Activated naive CD4-positive, alpha-beta T cell treated with anti-CD3 and anti-CD28 coated beads, Interleukin-2, amount 50 U/mL, for 24 hours (primary cell): ENCODE results near the gene SLC28A3.

Source experiments
- H3K27ac Mint-ChIP-seq: one replicate; pipeline ENCODE4 v1.8.0; 2021; ENCODE audit warnings: mild to moderate bottlenecking, mixed read lengths
- H3K27me3 Mint-ChIP-seq: one replicate; pipeline ENCODE4 v1.8.0; 2021; ENCODE audit warnings: mixed read lengths
- H3K36me3 Mint-ChIP-seq: one replicate; pipeline ENCODE4 v1.8.0; 2021; ENCODE audit warnings: mixed read lengths
- H3K4me1 Mint-ChIP-seq: one replicate; pipeline ENCODE4 v1.8.0; 2021; ENCODE audit warnings: mixed read lengths
- H3K4me3 Mint-ChIP-seq: one replicate; pipeline ENCODE4 v1.8.0; 2021; ENCODE audit warnings: mild to moderate bottlenecking, mixed read lengths
- H3K9me3 Mint-ChIP-seq: one replicate; pipeline ENCODE4 v1.8.0; 2021; ENCODE audit warnings: mixed read lengths

SLC28A3 gene

DNA sequence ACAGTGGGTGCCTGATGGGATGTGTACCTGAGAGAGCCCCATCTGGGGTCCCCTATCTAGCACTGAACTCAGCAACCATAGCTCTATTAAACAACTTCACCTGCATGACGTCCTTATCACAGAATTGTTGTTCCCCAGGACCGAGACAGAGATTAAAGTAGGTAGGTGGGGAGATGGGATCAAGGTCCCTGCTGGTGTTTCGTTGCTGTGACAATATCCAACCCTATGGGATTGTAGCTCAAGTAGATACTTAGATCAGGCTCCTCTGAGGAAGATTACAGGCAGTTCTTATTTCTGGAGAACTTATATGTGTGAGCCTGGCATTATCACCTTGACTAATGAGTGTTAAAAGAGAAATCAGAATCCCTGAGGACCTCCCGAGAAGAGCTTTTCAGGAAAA is 84.9 kb downstream of the SLC28A3 start:
- Mint-ChIP-seq H3K4me1 (no peaks in the 10 kb centered on the region), H3K9me3 (no peaks in the 10 kb centered on the region), H3K27ac (no peak overlapping the region), H3K36me3 (no peaks in the 10 kb centered on the region), H3K4me3 (no peak overlapping the region), H3K27me3 (peaks cover 1% of the 10 kb centered on the region)

- Mint-ChIP-seq H3K4me1 (no peaks in the 10 kb centered on the region), H3K27ac (no peak overlapping the region)
These were observed 85.6 kb downstream of the SLC28A3 start for GRCh38 chr9:84254972-84255371.

GRCh38 chr9:84251921-84252320 is 88.6 kb downstream of the SLC28A3 start:
- Mint-ChIP-seq H3K36me3 (no peaks in the 10 kb centered on the region), H3K4me3 (no peak overlapping the region), H3K9me3 (no peaks in the 10 kb centered on the region), H3K27me3 (peaks cover 1% of the 10 kb centered on the region), H3K4me1 (no peaks in the 10 kb centered on the region), H3K27ac (no peak overlapping the region)

More at GRCh38 chr9:84254972-84255371, 85.6 kb downstream of the SLC28A3 start:
- H3K9me3 Mint-ChIP-seq = no peaks in the 10 kb centered on the region
- no peaks in the 10 kb centered on the region for H3K36me3 Mint-ChIP-seq
- H3K27me3 Mint-ChIP-seq = peaks cover 1% of the 10 kb centered on the region
- H3K4me3 Mint-ChIP-seq = no peak overlapping the region

DNA sequence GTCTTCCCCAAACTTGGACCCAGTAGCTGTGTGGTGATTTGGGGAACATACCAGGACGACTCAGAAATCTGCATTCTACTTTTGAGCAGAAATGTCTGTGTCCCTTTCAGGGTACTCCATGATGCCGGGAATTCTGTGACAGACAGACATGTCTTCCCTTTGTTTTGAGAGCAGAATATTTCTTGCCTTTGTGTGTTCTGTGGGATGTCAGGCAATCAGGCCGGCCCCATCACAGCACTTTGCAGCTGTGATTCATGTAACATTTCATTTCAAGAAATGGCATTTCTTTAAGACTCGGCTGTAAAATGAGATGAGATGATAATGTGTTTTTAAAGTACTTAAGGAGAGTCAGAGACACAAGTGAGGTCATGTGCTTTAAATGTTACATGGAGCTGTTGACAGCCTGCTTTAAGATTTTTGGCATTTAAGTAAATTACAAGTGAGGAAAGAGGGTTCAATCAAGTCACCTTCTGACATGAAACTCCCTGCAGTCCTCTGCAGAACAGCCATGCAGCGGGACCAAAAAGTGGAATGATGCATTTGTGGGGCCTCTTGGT is 98.7 kb downstream of the SLC28A3 start:
- Mint-ChIP-seq H3K4me3 (no peak overlapping the region), H3K27me3 (no peaks in the 10 kb centered on the region), H3K4me1 (no peaks in the 10 kb centered on the region), H3K9me3 (no peaks in the 10 kb centered on the region), H3K27ac (no peak overlapping the region), H3K36me3 (no peaks in the 10 kb centered on the region)

- H3K27ac Mint-ChIP-seq = no peak overlapping the region
- H3K4me1 Mint-ChIP-seq = no peaks in the 10 kb centered on the region
- H3K4me3 Mint-ChIP-seq = no peak overlapping the region
- H3K9me3 Mint-ChIP-seq = no peaks in the 10 kb centered on the region
- H3K27me3 Mint-ChIP-seq = peaks cover 6% of the 10 kb centered on the region
- H3K36me3 Mint-ChIP-seq = no peaks in the 10 kb centered on the region
These were observed 101.2 kb downstream of the SLC28A3 start for GRCh38 chr9:84239343-84239742.

DNA sequence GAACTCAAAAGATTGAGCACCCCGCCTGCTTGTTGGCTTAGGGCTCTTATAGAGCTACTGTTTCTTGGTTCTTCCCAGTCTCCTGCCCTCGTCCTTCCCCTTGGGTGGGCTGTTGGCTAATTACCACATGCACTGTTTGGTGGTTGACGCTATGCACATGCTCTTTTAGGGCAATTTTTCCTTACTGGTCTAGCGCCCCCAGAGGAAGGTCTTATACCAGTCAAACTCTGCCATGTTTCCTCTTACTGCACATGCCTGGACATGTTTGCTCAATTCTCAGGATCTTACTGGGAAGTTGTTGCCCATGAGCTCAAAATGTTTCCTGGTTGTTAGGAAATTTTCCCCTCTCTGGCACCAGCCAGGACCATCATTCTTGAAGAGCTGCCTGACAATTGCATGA is 101.9 kb downstream of the SLC28A3 start:
- peaks cover 6% of the 10 kb centered on the region for H3K27me3 Mint-ChIP-seq
- no peaks in the 10 kb centered on the region for H3K36me3 Mint-ChIP-seq
- no peak overlapping the region for H3K4me3 Mint-ChIP-seq
- no peak overlapping the region for H3K27ac Mint-ChIP-seq
- no peaks in the 10 kb centered on the region for H3K9me3 Mint-ChIP-seq
- no peaks in the 10 kb centered on the region for H3K4me1 Mint-ChIP-seq

- Mint-ChIP-seq H3K4me3 (no peak overlapping the region), H3K36me3 (no peaks in the 10 kb centered on the region), H3K4me1 (no peaks in the 10 kb centered on the region), H3K9me3 (no peaks in the 10 kb centered on the region), H3K27me3 (peaks cover 6% of the 10 kb centered on the region), H3K27ac (no peak overlapping the region)
These were observed 105.0 kb downstream of the SLC28A3 start for GRCh38 chr9:84235511-84235910.

- no peaks in the 10 kb centered on the region for H3K36me3 Mint-ChIP-seq
- peaks cover 1% of the 10 kb centered on the region for H3K27me3 Mint-ChIP-seq
- H3K9me3 Mint-ChIP-seq = no peaks in the 10 kb centered on the region
- H3K4me1 Mint-ChIP-seq = no peaks in the 10 kb centered on the region
- H3K27ac Mint-ChIP-seq = no peak overlapping the region
- H3K4me3 Mint-ChIP-seq = no peak overlapping the region
These were observed 110.0 kb downstream of the SLC28A3 start for GRCh38 chr9:84230355-84231145.

DNA sequence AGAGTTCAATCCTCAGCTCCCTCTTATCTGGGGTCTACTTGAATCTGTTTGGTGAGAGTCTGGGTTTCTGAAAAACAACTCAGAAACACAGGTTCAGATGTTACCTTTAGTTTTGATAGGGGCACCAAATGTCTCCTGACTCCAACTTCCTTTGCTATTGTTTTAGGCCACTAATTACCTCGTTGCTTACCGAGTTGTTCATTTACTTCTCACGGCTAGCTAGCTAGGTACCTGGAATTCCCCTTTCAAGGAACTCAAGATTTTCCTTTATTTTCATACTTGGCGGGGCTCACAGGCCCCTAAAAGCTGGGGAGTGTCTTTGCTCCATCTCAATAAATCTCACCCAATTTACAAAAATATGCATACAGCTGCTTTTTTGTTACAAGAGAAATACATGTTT is 111.4 kb downstream of the SLC28A3 start:
- no peaks in the 10 kb centered on the region for H3K9me3 Mint-ChIP-seq
- H3K4me3 Mint-ChIP-seq = no peak overlapping the region
- no peak overlapping the region for H3K27ac Mint-ChIP-seq
- H3K36me3 Mint-ChIP-seq = no peaks in the 10 kb centered on the region
- H3K27me3 Mint-ChIP-seq = no peaks in the 10 kb centered on the region
- no peaks in the 10 kb centered on the region for H3K4me1 Mint-ChIP-seq

- Mint-ChIP-seq H3K27me3 (no peaks in the 10 kb centered on the region), H3K4me1 (no peaks in the 10 kb centered on the region), H3K4me3 (no peak overlapping the region), H3K9me3 (no peaks in the 10 kb centered on the region), H3K27ac (no peak overlapping the region), H3K36me3 (no peaks in the 10 kb centered on the region)
These were observed 112.3 kb downstream of the SLC28A3 start for GRCh38 chr9:84228130-84228720.

- Mint-ChIP-seq H3K4me3 (no peak overlapping the region), H3K4me1 (no peaks in the 10 kb centered on the region), H3K27me3 (peaks cover 1% of the 10 kb centered on the region), H3K9me3 (peaks cover 8% of the 10 kb centered on the region), H3K36me3 (no peaks in the 10 kb centered on the region), H3K27ac (no peak overlapping the region)
These were observed 114.4 kb downstream of the SLC28A3 start for GRCh38 chr9:84226126-84226525.
